CD4-positive, alpha-beta memory T cell (primary cell): ENCODE data around the gene CERS1. TPM values are rescaled to one million over a fixed set of nuclear protein-coding genes. Genes with fewer than 3 reads are reported as not detected.

Source experiments
- CTCF ChIA-PET: fragments of 350-600 bp; sonication (Branson Sonifier 250); formaldehyde crosslinking; loops from one replicate; lab custom pipeline; 2021; ENCODE audit warnings: inconsistent platforms; ENCODE audit not compliant: partially characterized antibody; lab: Charles Lee
- POLR2A ChIA-PET: fragments of 350-600 bp; sonication (Branson Sonifier 250); formaldehyde crosslinking; loops from one replicate; lab custom pipeline; 2021; ENCODE audit not compliant: partially characterized antibody; lab: Charles Lee
- DNase-seq, 5 donors: peaks; one replicate each; pipeline versions ENCODE4 v3.0.0 to v3.0.0-alpha.2; 2020 to 2022; ENCODE audit warnings: mixed read lengths in 1 of 5
- H3K27ac ChIP-seq: one replicate; pipeline ENCODE4 v1.7.0; 2013; ENCODE audit warnings: low read depth, low read length
- H3K27me3 ChIP-seq: 2 replicates; pipeline ENCODE4 v1.7.0; 2013; ENCODE audit warnings: mild to moderate bottlenecking, low read length, moderate library complexity; ENCODE audit not compliant: insufficient read depth
- H3K36me3 ChIP-seq: 2 replicates; pipeline ENCODE4 v1.7.0; 2013; ENCODE audit warnings: mild to moderate bottlenecking, low read length, moderate library complexity; ENCODE audit not compliant: insufficient read depth
- H3K4me1 ChIP-seq: 2 replicates; pipeline ENCODE4 v1.7.0; 2013; ENCODE audit warnings: mild to moderate bottlenecking, low read length, moderate library complexity; ENCODE audit not compliant: insufficient read depth
- H3K4me3 ChIP-seq, 2 donors: one replicate each; pipeline ENCODE4 v1.7.0; 2013; ENCODE audit warnings: low read length in 2 of 2, mild to moderate bottlenecking in 1 of 2
- H3K9me3 ChIP-seq, 2 donors: one replicate each; pipeline ENCODE4 v1.7.0; 2013; ENCODE audit warnings: low read length in 2 of 2, control low read depth in 1 of 2; ENCODE audit not compliant: control insufficient read depth in 1 of 2
- H3K27ac Mint-ChIP-seq, 7 donors: one replicate each; pipeline ENCODE4 v1.8.0; 2020 to 2021; ENCODE audit warnings: mixed read lengths in 7 of 7, mild to moderate bottlenecking in 6 of 7, inconsistent platforms in 3 of 7, moderate library complexity in 3 of 7
- H3K27me3 Mint-ChIP-seq, 2 donors: one replicate each; pipeline ENCODE4 v1.8.0; 2020 to 2021; ENCODE audit warnings: mixed read lengths in 2 of 2
- H3K36me3 Mint-ChIP-seq, 2 donors: one replicate each; pipeline ENCODE4 v1.8.0; 2020 to 2021; ENCODE audit warnings: mixed read lengths in 2 of 2, inconsistent platforms in 1 of 2, mild to moderate bottlenecking in 1 of 2
- H3K4me1 Mint-ChIP-seq, 4 donors: one replicate each; pipeline ENCODE4 v1.8.0; 2020 to 2021; ENCODE audit warnings: mixed read lengths in 4 of 4, mild to moderate bottlenecking in 1 of 4
- H3K4me3 Mint-ChIP-seq, 8 donors: one replicate each; pipeline ENCODE4 v1.8.0; 2020 to 2021; ENCODE audit warnings: mixed read lengths in 8 of 8, mild to moderate bottlenecking in 7 of 8, moderate library complexity in 6 of 8, inconsistent platforms in 3 of 8
- H3K9me3 Mint-ChIP-seq, 8 donors: one replicate each; pipeline ENCODE4 v1.8.0; 2020 to 2021; ENCODE audit warnings: mixed read lengths in 8 of 8, mild to moderate bottlenecking in 5 of 8, inconsistent platforms in 3 of 8, moderate library complexity in 1 of 8
- intact Hi-C: fragments of 100-400 bp; cut with micrococcal nuclease; formaldehyde crosslinking; loops from one replicate; pipeline ENCODE4 v1.15.1; 2023
- polyA plus RNA-seq, 2 donors: library from polyadenylated mRNA; unstranded; fragments of 300-500 nt; fragmentation: Illumina TruSeq; gene quantifications; one replicate each; pipeline ENCODE4 v1.2.3, GENCODE V29; 2021
- total RNA-seq, 2 experiments: library from RNA; stranded (reverse); gene quantifications; one replicate each; pipeline ENCODE4 v1.2.3, GENCODE V29; 2021

Gene CERS1
- total and polyA plus RNA-seq, 4 experiments from 2014 or later = not detected

DNA sequence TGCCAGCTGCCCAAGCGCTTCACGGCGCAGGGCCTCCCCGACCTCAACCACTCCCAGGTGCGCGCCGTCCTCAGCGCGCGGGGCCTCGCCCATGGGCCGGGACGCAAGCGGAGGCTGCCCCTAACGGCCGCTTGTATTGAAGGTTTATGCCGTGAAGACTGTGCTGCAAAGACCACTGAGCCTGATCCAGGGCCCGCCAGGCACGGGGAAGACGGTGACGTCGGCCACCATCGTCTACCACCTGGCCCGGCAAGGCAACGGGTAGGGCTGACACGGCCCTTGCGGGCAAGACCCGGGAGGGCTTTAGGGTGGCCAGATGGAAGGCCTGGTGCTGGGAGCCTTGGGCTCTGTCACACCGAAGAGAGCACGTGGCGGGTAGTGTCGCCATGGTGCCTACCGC is 41.0 kb downstream of the CERS1 start:
- H3K27me3 Mint-ChIP-seq = no peaks in the 10 kb centered on the region
- peaks cover 0 to 4% (median 2%) of the 10 kb centered on the region in 4 donors for H3K4me1 Mint-ChIP-seq
- Histone ChIP-seq H3K27me3 (no peaks in the 10 kb centered on the region), H3K9me3 (no peaks in the 10 kb centered on the region), H3K4me3 (no peak overlapping the region), H3K36me3 (peaks cover 96% of the 10 kb centered on the region), H3K4me1 (no peaks in the 10 kb centered on the region), H3K27ac (no peak overlapping the region)
- peaks cover 0 to 2% (median 0%) of the 10 kb centered on the region in 8 donors for H3K9me3 Mint-ChIP-seq
- CTCF ChIA-PET = interaction anchor here (1.8 kb wide), 1 partner anchor 11 kb away, joined by 6 read pairs; no protein-coding TSS in a partner anchor
- POLR2A ChIA-PET = no interaction called here
- H3K27ac Mint-ChIP-seq = no peak overlapping the region
- peak in 1 of 5 donors; percentile 4 for DNase-seq
- H3K4me3 Mint-ChIP-seq = no peak overlapping the region
- H3K36me3 Mint-ChIP-seq = peaks cover 57 to 79% of the 10 kb centered on the region in 2 donors
- intact Hi-C loops = no loop called here

GRCh38 chr19:18853755-18854427 is 42.1 kb downstream of the CERS1 start:
- Mint-ChIP-seq H3K36me3 (peaks cover 59 to 86% of the 10 kb centered on the region in 2 donors), H3K9me3 (peaks cover 0 to 2% (median 0%) of the 10 kb centered on the region in 8 donors), H3K4me3 (no peak overlapping the region), H3K27ac (no peak overlapping the region), H3K4me1 (peaks cover 7 to 14% (median 11%) of the 10 kb centered on the region in 4 donors), H3K27me3 (no peaks in the 10 kb centered on the region)
- peaks cover 91% of the 10 kb centered on the region for H3K36me3 ChIP-seq
- H3K27me3 ChIP-seq = no peaks in the 10 kb centered on the region
- ChIA-PET CTCF (interaction anchor here (1.8 kb wide), 1 partner anchor 12 kb away, joined by 6 read pairs; no protein-coding TSS in a partner anchor), POLR2A (no interaction called here)
- no peak overlapping the region for H3K27ac ChIP-seq
- intact Hi-C loops = no loop called here
- no peak overlapping the region for H3K4me3 ChIP-seq
- H3K4me1 ChIP-seq = peaks cover 7% of the 10 kb centered on the region
- no peaks in the 10 kb centered on the region for H3K9me3 ChIP-seq
- peak in 1 of 5 donors; percentile 9 for DNase-seq

- Mint-ChIP-seq H3K4me1 (peaks cover 12 to 26% (median 17%) of the 10 kb centered on the region in 4 donors), H3K27ac (peak overlapping the region in 2 of 7 donors; percentile 35 to 65), H3K9me3 (peaks cover 0 to 2% (median 0%) of the 10 kb centered on the region in 8 donors), H3K4me3 (peak overlapping the region in 1 of 8 donors; percentile 34), H3K36me3 (peaks cover 59 to 86% of the 10 kb centered on the region in 2 donors), H3K27me3 (no peaks in the 10 kb centered on the region)
- CTCF ChIA-PET = no interaction called here
- Histone ChIP-seq H3K27me3 (no peaks in the 10 kb centered on the region), H3K36me3 (peaks cover 92% of the 10 kb centered on the region), H3K4me1 (peaks cover 14% of the 10 kb centered on the region), H3K4me3 (no peak overlapping the region), H3K27ac (no peak overlapping the region), H3K9me3 (no peaks in the 10 kb centered on the region)
- no peak for DNase-seq
- intact Hi-C loops = no loop called here
- POLR2A ChIA-PET = no interaction called here
These were observed 43.3 kb downstream of the CERS1 start for GRCh38 chr19:18852648-18853047.

GRCh38 chr19:18851673-18852325 is 44.2 kb downstream of the CERS1 start:
- H3K9me3 ChIP-seq = no peaks in the 10 kb centered on the region
- Mint-ChIP-seq H3K4me3 (no peak overlapping the region), H3K27ac (no peak overlapping the region), H3K36me3 (peaks cover 64 to 88% of the 10 kb centered on the region in 2 donors), H3K27me3 (no peaks in the 10 kb centered on the region), H3K9me3 (peaks cover 0 to 2% (median 0%) of the 10 kb centered on the region in 8 donors), H3K4me1 (peaks cover 19 to 35% (median 25%) of the 10 kb centered on the region in 4 donors)
- H3K36me3 ChIP-seq = peaks cover 83% of the 10 kb centered on the region
- no peak for DNase-seq
- intact Hi-C loops = no loop called here
- H3K27ac ChIP-seq = no peak overlapping the region
- peaks cover 22% of the 10 kb centered on the region for H3K4me1 ChIP-seq
- ChIA-PET CTCF (interaction anchor here (1.1 to 1.8 kb wide), 4 partner anchors 8 to 401 kb away, joined by 4 to 5 read pairs (median 4); no protein-coding TSS in a partner anchor), POLR2A (interaction anchor here (2.0 kb wide), 1 partner anchor 20 kb away, joined by 6 read pairs; the partner anchor contains the start of gene UPF1)
- H3K27me3 ChIP-seq = no peaks in the 10 kb centered on the region
- no peak overlapping the region for H3K4me3 ChIP-seq

DNA sequence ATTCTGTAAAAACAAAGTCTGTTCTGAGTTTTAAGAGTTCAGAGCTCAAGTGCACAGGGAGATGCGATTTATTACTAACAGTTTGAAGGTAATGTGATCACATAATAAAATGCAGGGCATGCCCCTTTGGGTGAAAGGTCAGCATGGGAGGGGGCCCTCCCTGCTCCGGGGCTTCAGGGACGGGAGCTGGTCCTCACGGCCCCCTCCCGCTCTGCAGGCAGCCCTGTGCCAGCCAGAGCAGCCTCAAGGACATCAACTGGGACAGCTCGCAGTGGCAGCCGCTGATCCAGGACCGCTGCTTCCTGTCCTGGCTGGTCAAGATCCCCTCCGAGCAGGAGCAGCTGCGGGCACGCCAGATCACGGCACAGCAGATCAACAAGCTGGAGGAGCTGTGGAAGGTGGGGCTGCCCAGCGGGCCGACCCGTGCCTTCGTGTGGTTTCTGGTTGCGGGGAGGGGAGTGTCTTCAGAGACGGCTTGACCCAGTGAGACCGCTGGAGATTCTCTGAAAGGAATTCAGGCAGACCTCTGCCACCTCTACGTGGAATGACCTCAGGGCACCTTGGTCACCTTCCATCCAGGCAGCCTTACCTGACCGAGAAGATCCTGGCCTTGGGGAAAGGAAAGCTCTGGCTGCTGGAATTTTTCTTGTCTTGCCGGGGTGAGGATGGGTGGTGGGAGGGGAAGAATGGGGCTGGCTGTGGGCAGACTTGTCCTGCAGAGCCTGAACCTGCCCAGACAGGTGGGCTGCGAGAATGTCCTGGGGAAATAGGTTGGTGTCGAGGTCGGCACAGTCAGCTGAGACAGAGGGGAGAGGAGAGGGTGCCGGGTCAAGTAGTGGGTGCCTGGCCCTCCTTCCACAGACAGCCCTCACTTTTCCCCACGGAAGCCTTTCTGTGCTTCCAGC is 45.2 kb downstream of the CERS1 start:
- peaks cover 32% of the 10 kb centered on the region for H3K4me1 ChIP-seq
- DNase-seq = peak in 1 of 5 donors; percentile 6
- Mint-ChIP-seq H3K9me3 (peaks cover 0 to 3% (median 0%) of the 10 kb centered on the region in 8 donors), H3K4me3 (no peak overlapping the region), H3K27ac (peak overlapping the region in 4 of 7 donors; percentile 6 to 88 (median 44)), H3K36me3 (peaks cover 56 to 84% of the 10 kb centered on the region in 2 donors), H3K27me3 (no peaks in the 10 kb centered on the region), H3K4me1 (peaks cover 23 to 46% (median 33%) of the 10 kb centered on the region in 4 donors)
- H3K9me3 ChIP-seq = no peaks in the 10 kb centered on the region
- POLR2A ChIA-PET = interaction anchor here (1.6 to 2.0 kb wide), 2 partner anchors 12 to 19 kb away, joined by 4 to 6 read pairs; partner anchors contain the start of gene UPF1
- H3K27me3 ChIP-seq = no peaks in the 10 kb centered on the region
- H3K27ac ChIP-seq = no peak overlapping the region
- intact Hi-C loops = no loop called here
- no peak overlapping the region for H3K4me3 ChIP-seq
- peaks cover 72% of the 10 kb centered on the region for H3K36me3 ChIP-seq
- CTCF ChIA-PET = interaction anchor here (1.1 to 1.8 kb wide), 5 partner anchors 9 to 400 kb away, joined by 3 to 5 read pairs (median 4); no protein-coding TSS in a partner anchor

DNA sequence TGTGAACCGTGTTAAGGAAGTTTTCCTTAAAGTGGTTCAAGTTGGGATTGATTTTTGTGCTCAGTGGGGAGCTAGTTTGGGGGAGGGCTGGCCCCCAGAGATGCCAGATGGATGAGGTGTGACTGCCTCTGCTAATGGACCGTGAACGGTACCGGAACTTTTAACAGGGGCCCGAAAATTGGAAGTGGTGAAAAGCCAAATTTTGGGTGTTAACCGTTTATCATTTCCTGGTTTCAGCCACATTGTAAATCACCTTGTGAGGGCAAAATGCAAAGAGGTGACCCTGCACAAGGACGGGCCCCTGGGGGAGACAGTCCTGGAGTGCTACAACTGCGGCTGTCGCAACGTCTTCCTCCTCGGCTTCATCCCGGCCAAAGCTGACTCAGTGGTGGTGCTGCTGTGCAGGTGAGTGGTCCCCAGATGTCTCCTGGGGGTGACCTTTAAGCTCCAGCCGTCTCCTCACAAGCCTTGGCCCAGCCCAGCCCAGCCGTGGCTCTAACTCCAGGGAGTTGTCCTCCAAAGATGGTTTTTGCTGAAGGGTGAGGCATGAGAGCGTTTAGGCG is 46.0 kb downstream of the CERS1 start:
- H3K4me3 Mint-ChIP-seq = no peak overlapping the region
- H3K36me3 ChIP-seq = peaks cover 64% of the 10 kb centered on the region
- H3K27ac Mint-ChIP-seq = peak overlapping the region; percentile 2 to 88 (median 50)
- peak overlapping the region; percentile 20 for H3K27ac ChIP-seq
- no peaks in the 10 kb centered on the region for H3K27me3 ChIP-seq
- no peak overlapping the region for H3K4me3 ChIP-seq
- peaks cover 0 to 3% (median 0%) of the 10 kb centered on the region in 8 donors for H3K9me3 Mint-ChIP-seq
- peaks cover 50 to 83% of the 10 kb centered on the region in 2 donors for H3K36me3 Mint-ChIP-seq
- no peaks in the 10 kb centered on the region for H3K9me3 ChIP-seq
- peaks cover 29 to 54% (median 40%) of the 10 kb centered on the region in 4 donors for H3K4me1 Mint-ChIP-seq
- DNase-seq = no peak
- ChIA-PET POLR2A (interaction anchor here (1.6 to 2.0 kb wide), 2 partner anchors 12 to 18 kb away, joined by 4 to 6 read pairs; partner anchors contain the start of gene UPF1), CTCF (interaction anchor here (1.4 to 4.9 kb wide), 4 partner anchors 14 to 399 kb away, joined by 3 to 28 read pairs (median 4); no protein-coding TSS in a partner anchor)
- peaks cover 40% of the 10 kb centered on the region for H3K4me1 ChIP-seq
- intact Hi-C loops = loop anchor here (5.0 kb wide), 1 partner anchor 398 kb away; no protein-coding TSS in a partner anchor
- no peaks in the 10 kb centered on the region for H3K27me3 Mint-ChIP-seq
